Activated CD8-positive, alpha-beta memory T cell treated with anti-CD3 and anti-CD28 coated beads for 48 hours (primary cell): Measurements from ENCODE around the gene SLC14A1.
A peak's percentile ranks its signal among the peaks of the same experiment; 100 is the strongest.
"Not testable (repeated sequence)": the region's sequence is repeated elsewhere in the genome, so short reads cannot be mapped to it uniquely, and the experiment has no call there.

Experiments used
- DNase-seq, 3 experiments: peaks; one replicate each; pipeline ENCODE4 v3.0.0-alpha.2; 2020; ENCODE audit warnings: low read depth in 2 of 3, low spot score in 2 of 3

Gene SLC14A1

DNA sequence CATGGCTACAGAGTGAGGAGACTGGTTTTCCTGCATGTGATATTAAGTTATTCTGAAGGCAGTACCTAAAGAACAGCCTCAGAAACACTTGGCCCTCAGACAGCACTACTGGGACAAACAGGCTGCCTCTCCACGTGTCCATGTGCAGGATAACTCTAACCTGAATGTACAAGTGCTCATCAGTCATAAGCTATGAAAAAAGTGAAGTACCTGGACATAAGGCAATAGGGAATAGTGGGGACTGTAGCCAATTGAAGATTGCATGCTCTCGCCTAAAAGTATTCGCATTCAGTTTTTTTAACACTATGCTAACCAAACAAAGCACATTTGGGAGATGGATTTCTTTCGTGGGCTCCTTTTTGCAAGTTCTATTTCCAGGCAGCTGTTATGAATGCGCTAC lies 33.0 kb downstream of the SLC14A1 start:
- no peak for DNase-seq

DNA sequence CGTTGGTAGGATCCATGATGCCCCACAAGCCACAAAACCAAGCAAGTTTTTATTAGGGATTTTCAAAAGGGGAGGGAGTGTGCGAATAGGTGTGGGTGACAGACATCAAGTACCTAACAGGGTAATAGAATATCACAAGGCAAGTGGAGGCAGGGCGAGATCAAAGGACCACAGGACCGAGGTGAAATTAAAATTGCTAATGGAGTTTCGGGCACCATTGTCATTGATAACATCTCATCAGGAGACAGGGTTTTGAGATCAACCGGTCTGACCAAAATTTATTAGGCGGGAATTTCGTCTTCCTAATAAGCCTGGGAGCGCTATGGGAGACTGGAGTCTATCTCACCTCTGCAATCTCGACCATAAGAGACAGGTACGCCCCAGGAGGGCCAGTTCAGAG lies 33.7 kb downstream of the SLC14A1 start:
- DNase-seq: not testable (repeated sequence)

DNA sequence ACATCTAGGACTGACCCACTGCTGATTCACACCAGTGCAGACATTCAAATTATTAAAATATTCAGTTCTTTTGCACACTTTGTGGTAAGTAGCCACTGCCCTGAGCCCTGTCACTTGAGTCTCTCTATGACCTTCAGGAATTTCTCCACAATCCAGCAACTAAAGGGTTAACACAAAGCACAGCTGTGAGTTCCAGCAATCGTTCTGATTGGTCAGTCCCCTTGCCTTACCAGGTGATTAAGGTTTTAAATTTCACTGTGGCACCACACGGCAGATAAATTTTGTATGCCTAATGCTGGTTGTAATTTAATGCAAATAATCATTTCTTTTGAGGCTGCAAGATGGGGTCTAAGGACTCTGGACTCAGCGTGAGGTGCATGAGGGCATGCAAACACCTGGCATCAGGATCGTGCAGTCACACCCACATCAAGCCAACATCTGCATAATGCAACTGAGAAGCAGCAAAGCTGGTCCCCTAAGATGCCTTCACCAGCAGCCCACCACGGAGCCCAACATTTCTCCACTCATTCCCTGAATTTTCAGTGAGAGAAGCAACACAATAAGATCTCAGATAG lies 36.6 kb downstream of the SLC14A1 start:
- DNase-seq: no peak

DNA sequence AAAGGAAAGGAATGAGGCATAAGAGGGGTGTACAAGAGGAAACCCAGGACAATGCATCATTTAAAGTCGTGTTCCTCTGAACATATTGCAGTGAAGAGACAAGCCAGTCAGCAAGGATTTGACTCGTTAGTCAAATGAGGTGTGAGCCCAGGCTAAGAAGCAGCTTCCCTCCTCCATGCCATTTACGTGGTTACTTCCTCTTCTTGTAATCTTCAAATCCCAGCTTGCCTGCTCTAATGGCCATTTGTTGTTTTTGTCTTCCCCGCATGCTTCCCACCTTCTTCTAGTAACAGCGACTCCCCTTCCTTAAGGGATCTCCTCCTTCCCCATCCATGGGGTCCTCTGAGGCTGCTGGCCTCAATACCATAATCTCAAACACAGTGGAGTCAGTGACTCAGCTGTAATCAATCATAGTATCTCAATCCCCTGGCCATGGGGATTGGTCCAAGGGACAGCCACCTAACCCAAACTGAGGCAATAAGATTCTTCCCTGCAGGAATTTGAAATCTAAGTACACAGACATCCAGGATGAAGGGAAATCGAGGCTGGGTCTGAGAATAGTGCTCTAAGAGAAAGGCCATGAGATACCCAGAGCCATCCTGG lies 37.6 kb downstream of the SLC14A1 start:
- DNase-seq: no peak

DNA sequence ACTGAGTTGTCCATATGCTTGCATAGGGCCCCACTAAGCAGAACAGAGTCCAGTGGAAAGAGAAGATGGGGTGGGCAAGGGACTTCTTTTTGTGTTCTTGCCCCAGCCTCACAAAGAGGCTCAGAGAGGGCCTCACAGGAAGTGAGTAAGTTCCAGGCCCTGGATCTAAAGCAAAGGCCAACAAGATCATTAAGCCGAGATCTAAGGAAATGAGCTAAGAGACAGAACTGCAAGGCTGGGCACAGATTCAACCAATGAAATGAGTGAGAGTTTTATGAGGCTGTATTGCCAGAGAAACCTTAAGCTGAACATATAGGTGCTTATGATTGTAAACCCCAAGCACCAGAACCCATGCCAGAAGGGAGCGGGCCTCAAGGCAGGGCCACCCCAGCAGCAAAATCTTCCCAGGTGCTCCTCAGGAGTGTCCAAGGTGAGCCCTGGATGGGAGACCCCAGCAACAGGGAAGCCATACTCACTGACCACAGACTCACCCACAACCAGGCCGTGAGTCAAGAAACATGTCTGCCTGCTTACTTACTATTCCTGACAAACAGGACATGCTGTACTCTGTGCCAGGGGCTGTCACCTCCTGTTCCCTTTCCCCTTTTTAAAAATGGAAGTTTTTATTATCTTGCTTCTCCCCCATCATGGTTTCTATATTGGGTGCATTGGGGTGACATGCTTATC lies 40.2 kb downstream of the SLC14A1 start:
- DNase-seq: no peak

DNA sequence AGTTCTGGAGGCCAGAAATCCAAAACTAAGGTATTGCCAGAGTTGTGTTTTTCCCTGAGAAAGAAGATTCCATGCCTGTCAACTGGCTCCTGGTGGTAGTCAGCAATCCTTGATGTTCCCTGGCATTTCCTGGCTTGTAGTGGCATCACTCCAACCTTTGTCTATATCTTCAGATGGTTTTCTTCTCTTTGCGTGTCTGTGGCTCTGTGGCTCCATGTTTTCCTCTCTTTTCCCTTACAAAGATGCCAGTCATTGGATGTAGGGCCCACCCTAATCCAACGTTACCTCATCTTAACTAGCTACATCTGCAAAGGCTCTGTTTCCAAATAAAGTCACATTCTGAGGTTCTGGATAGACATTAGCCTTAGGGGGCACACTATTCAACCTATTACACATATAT lies 41.8 kb downstream of the SLC14A1 start:
- DNase-seq: no peak

DNA sequence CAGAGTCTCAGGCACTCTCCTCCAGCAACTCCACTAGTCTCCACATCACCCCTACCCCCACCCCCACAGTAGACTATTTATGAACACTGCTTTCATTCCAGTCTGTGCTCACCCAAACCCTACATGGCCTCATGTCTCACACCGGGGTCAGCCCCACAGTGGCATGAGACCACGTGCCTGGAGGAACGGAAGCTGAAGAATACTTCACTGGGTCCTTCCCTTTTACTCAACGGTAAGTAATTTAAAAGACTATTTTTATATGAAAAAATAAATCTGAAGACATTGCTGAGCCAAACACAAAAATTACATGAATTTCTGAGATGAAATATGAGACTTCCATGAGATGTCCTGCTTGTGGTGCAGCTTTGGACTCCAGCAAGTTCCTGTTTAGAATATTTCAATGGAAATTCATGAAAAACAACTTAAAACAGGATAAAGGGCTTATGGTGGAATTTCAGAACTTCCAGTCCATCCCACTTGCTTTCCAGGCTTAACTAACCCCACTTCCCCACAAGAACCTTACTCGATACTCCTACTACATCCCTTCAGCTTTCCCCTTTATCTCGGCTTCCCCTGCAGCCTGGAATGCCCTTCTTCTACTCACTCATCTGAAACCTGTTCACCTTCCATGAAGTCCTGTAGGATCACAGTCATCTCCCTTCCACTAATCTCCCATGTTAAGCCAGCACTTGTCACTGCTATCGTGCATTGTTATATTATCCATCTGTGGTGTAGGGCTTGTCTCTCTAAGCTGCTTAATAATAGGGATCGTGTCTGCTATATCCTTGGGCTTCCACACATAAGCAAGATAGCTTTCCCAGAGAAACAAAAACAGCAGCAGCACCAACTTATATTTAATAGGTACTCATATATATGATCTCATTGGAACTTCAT lies 47.9 kb downstream of the SLC14A1 start:
- no peak for DNase-seq

DNA sequence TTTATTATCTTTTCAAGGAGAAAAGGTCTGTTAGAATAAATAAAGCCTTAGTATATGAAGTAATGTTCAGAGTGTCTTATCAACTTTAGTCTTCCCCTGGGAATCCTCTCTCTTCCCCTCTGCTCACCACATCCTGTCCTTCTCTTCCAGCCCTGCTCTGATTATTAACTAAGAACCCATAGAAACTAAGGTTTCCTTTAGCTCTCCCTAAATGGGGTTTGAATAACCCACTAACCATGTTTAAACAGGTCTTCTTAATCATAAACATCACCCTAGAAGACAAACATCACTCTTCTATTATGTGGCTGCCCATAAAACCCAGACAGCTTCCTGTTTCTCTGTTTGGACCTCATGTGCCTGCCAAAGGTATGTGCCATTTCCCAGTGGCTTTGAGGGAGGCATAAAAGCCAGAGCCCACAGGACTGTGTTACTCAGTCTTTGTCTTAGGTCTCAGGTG lies 50.1 kb downstream of the SLC14A1 start:
- no peak for DNase-seq

DNA sequence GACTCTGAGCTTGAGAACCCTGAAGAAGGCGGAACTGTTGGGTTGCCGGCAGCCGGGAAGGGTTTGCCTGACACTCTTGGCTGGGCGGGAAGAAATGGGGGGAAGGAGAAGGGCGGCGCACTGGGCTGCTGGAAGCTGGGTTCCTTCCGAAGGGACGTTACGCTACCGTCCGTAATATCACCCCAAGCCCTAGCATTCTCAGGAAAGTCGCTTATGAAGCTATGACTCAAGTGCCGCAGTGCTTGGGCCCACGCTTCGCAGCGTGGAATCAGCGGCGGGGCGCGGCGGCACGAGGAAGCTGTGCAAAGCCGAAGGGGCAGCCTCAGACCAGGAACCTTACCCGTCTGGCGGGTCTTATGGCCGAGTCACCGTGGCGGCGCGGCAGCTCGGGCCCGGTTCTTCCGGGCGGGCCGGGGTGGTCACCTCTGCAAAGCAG lies 51.3 kb downstream of the SLC14A1 start:
- DNase-seq: peak; percentile 26 to 52 (median 38)

DNA sequence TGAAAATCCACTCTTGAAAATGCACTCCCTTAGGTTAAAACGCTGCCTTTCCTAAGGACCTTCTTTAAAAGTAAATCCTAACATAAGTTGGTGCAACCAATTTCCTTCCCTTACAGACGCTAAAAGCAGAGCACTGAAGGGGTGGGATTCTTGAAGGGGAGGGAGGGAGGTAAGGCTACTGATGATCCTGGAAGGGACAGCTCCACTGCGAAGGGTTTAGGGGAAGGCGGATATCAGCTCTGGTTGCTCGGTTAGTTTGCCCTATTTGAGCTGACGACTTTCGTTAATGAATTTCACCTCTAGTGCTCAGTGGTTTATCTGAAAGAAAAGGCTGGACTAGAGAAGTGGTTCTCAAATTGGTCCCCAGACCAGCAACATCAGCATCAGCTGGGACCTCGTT lies 51.8 kb downstream of the SLC14A1 start:
- DNase-seq: no peak

DNA sequence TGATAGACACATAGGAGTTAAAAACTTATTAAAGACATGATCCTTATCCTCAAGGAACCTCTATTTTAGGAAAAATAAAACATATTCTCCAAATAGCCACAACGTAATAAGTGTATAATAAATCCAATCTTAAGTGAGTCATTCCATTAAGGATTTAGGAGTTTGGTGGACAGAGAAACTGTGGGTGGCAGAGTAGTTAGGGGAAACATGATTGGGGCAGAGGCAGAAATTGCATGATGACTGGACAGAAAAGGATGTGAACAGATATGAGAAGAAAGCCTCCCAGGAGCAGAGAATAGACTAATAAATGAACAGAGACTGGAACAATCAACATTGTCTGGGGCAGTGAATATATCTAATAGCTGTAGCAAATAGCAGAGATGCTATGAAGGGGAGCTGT lies 53.4 kb downstream of the SLC14A1 start:
- DNase-seq: no peak

DNA sequence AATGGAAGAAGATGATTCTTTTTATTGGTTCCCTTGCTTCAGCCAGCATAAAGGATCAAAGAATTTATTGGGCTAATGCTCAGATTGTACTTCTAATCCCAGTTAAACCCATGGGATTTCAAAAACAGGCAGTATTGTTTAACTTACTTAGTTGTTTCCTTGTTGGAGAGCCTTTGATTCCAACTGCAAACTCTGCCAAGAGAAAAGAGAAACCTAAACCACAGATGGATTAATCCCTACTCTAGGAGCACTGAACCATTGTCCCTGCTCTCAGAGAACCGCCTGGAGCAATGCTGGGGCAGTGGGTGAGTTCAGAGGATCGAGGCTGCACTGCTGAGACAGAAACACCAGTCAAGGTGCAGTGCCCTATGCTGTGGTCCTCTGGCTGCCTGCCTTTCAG lies 56.6 kb downstream of the SLC14A1 start:
- DNase-seq: no peak

DNA sequence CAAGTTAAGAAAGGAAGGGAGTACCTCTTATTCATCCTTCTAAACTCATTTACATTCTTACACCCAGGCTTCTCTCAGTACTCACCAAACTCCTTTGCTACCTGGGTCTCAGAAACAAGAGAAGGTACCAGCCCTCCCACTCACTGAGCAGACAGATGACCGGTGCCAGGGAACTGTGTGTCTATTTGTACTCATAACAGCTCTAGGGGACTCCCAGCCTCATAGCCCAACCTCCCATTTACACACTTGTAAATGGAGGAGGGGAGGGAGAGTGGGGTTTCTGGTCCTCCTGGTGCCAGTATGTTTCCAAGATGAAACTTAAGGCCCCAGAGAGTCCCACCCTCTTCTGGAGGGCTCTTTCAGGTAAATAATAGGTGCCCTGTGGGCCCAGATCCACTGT lies 58.7 kb downstream of the SLC14A1 start:
- DNase-seq: no peak

DNA sequence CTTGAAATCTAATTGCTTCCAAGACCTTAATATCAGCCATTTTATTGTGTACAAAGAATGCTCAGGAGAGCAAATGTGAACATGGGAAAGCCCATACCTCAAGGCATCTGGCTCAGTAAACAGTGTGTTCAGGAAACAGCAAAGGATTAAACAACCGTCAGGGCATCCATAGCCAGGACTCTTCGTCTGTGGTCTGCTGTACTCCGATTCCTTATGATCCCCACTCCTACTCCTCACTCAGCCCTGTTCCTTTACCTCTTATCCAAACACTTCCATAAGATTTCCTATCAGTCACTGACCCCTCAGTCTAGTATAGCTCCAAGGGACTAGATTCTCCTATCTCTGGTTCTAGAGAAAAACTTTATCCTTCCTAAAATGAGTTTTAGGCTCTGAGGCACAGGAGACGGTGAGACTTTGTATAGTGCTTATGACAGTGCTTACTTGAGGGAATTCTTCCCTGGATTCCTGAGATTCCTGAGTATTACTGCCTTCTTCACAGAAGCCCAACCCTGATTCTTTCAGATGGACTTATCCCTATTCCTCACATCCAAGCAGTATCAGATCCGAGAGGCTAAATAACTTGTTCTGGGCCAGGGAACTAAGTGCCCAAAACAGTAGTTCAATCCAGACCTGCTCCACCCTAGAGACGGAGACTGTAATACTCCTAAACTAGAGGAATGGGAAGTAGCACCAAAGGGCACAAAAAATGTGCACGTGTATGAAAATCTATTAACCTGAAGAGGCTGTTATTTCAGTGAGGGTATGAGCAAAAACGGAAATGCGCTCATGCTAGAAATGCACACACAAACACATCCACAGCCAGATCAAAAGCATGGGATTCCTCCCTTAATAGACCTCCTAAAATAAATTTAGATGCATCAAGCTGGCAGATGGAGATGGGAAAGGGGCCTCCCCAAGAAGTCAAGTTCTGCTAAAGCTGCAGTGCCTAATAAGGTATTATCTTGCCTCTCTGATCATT lies 59.4 kb downstream of the SLC14A1 start:
- no peak for DNase-seq

DNA sequence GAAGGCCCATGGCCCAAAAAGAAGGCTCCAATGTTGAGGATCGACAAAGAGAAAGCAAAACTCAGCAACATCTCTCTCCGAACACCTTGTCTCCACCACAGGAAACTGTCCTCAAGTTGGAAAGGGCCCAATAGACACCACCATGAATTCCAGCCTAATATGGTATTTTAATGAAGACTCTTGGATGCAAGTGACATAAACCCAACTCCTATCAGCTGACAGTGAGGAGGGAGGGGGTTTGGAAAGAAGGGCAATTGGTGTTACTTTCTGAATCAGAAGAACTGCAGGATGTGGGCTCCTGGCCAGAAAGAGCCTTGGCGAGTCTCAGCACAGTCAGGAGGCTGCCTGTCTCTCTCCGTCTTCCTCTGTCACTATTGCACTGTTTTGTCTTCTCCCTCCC lies 61.2 kb downstream of the SLC14A1 start:
- DNase-seq: no peak

DNA sequence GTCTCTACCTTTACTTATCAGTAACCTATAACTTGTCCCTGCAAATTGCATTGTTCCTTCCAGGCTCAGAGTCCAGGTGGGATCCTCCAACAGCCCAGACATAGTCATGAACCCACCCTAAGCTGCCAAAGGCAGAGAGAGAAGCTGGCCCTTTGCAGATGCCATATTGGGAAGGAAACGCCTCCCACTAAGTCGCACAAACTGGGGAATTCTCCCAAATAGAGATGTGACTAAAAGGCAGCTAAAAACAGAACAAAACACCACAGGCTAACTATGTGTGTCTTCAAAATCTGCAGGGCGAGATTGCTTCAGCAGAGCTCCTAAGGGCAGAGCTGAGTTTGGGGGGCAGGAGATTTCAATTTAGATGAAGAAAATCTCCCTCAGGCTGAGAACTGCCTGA lies 63.0 kb downstream of the SLC14A1 start:
- DNase-seq: no peak

DNA sequence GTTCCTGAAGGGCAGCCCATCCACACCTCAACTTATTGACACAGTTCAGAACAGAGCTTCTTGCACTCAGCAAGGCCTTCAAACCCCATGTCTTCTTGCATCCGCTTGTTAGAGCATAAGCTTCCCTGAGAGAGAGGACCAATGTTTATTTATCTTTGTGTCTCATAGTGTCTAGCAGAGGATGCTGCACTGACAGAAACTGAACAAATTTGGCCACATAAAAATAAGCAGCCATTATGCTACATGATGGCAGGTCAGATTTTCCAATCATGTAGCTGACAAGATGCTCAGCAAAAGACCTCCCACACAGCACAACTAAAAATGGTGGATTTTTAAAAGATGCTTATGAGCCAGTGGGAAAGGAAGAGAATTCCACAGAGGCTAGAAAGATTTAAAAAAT lies 63.4 kb downstream of the SLC14A1 start:
- no peak for DNase-seq

DNA sequence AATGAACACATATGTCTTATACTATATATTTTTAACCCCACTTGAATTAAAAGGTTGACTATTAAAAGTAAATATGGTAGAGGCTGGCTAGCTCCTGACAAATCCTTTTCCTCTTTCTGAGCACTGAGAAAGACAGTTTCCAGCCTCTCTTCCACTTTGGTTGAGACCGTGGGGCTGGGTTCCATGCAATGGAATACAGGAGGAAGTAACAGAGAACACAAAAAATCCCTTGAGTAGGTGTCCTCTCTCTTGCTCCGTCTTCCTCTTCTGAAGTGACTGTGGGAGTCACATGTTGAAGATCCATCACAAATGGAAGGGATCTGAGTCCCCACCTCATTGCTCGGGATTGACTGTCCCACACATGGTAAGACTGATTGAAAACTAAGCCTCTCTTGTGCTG lies 64.9 kb downstream of the SLC14A1 start:
- no peak for DNase-seq

DNA sequence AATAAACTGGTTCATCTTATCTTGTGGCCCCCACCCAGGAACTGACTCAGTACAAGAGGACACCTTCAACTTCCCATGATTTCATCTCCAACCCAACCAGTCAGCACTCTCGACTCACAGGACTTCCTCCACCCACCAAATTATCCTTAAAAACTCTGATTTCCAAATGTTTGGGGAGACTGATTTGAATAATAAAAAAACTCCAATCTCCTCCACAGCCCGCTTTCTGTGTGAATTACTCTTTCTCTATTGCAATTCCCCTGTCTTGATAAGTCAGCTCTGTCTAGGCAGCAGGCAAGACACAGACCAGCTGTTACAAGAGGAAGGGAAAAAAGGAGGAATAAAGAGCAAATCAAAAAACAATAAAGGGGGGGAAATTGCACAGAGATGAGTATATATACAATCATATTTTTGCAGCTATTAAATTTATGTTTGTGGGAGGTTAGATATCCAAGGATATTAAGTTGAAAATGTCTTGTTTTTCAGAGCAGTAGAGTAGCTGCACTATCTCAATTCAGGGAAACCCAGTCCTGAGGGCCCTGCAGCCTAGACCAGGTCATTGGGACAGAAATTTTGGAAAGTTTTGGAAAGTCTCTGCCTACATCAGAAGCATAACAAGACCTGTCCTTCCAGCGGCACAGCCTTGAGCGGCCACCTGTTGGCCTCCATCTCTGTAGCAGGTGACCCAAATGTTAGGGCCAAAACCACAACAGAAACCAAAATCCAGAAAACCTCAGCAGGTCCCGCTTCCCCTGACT lies 68.7 kb downstream of the SLC14A1 start:
- no peak for DNase-seq
